Measurements from ENCODE around the gene ZNF692.

DNA sequence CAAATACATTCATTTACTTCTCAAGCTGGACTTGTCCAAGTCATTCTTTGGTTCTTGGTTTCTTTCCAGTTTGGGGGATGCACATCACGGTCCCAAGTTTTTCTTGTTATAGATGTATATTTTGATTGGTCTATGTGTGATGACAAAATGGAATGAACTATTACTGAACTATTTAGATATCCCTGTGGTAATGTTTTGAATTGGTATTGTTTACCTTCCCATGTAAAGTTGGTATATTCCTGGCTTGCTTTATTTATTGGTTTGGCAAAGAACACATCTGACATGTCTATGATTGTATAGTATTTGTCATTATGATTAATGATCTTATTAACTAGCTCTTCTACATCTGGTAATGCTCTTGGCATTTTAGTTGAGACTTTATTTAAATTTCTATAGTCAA, 22.4 kb upstream of the ZNF692 start:
- TF ChIP-seq GATA3 (IDR thresholded peaks at IDR 0.05; ENCODE audit: low read depth, low read length): no peak
- TF ChIP-seq GATA2 (IDR thresholded peaks at IDR 0.05; ENCODE audit: low read depth, low read length): no peak

All from SH-SY5Y (cell line).